K562 (cell line): ENCODE results near the gene COQ7. TPM values are rescaled to one million over a fixed set of nuclear protein-coding genes. Genes with fewer than 3 reads are reported as not detected.

Experiments
- DPF2 ChIP-seq: fragments of 450-650 bp; IDR thresholded peaks from 2 replicates; pipeline ENCODE4 v1.6.1; 2016
- HOMEZ ChIP-seq: fragments of 250-450 bp; sonication (Bioruptor Pico); IDR thresholded peaks from 2 replicates; pipeline ENCODE4 v1.4.0; 2020; ENCODE audit warnings: mild to moderate bottlenecking, moderate library complexity
- NCOA2 ChIP-seq, 2 experiments: fragments of 450-650 bp; IDR thresholded peaks; 2 replicates each; pipeline ENCODE4 v1.6.1; 2018; ENCODE audit warnings: mild to moderate bottlenecking in 2 of 2, moderate library complexity in 1 of 2; ENCODE audit not compliant: partially characterized antibody in 2 of 2
- PHF20 ChIP-seq: fragments of 450-650 bp; IDR thresholded peaks from 2 replicates; pipeline ENCODE4 v1.6.1; 2018; ENCODE audit not compliant: partially characterized antibody
- PHF8 ChIP-seq: fragments of 200-600 bp; sonication (generic); IDR thresholded peaks from 2 replicates; pipeline ENCODE4 v1.6.1; 2012; ENCODE audit warnings: mixed run types, mild to moderate bottlenecking, inconsistent platforms, low read length, moderate library complexity, borderline replicate concordance
- SMARCB1 ChIP-seq: IDR thresholded peaks from 2 replicates; pipeline ENCODE4 v1.6.1; 2011; ENCODE audit warnings: improper control_type of control experiment, low read depth; ENCODE audit not compliant: insufficient read length
- TAL1 ChIP-seq: fragments of 450-650 bp; IDR thresholded peaks from 2 replicates; pipeline ENCODE4 v1.6.1; 2016; ENCODE audit warnings: mild to moderate bottlenecking
- ZNF197 ChIP-seq: fragments of 200-800 bp; sonication (Bioruptor generic); IDR thresholded peaks from 2 replicates; pipeline ENCODE4 v1.6.1; 2016; ENCODE audit warnings: low read depth, missing genetic modification characterization, missing compliant biosample characterization
- polyA plus RNA-seq, 8 experiments: library from polyadenylated mRNA; depleted of rRNA in 4 of 8; stranded (reverse) in 5 of 8; unstranded in 3 of 8; fragments of >200 nt; fragmentation: Nextera tagmentation in 2 of 8; fragmentation: Illumina TruSeq in 1 of 8; extraction: Ambion mirVana in 2 of 8; extraction: Trizol in 1 of 8; gene quantifications; 2 replicates each; pipeline versions ENCODE4 v1.2.1 to v1.2.3, GENCODE V29; 2011 to 2014; ENCODE audit warnings: inconsistent platforms in 1 of 8, missing spikeins in 1 of 8
- total RNA-seq, 7 experiments: library from RNA; depleted of rRNA in 6 of 7; stranded (reverse); fragments of >200 nt in 6 of 7; fragmentation: Illumina TruSeq in 2 of 7; extraction: Trizol in 2 of 7; gene quantifications; 2 replicates each; pipeline versions ENCODE4 v1.2.1 to v1.2.3, GENCODE V29; 2011 to 2021; ENCODE audit warnings: low replicate concordance in 1 of 7
- TF ChIP-seq, protein P1 (sequence below): fragments of 450-650 bp; IDR thresholded peaks from 2 replicates; pipeline ENCODE4 v1.6.1; 2016; ENCODE audit warnings: mild to moderate bottlenecking, moderate library complexity

Gene COQ7
- total and polyA plus RNA-seq, 9 of the 15 experiments (the other 6 are each of a cell fraction or from before 2014, with no cell fraction given): 2.3 to 26.1 (median 15.2) TPM

DNA sequence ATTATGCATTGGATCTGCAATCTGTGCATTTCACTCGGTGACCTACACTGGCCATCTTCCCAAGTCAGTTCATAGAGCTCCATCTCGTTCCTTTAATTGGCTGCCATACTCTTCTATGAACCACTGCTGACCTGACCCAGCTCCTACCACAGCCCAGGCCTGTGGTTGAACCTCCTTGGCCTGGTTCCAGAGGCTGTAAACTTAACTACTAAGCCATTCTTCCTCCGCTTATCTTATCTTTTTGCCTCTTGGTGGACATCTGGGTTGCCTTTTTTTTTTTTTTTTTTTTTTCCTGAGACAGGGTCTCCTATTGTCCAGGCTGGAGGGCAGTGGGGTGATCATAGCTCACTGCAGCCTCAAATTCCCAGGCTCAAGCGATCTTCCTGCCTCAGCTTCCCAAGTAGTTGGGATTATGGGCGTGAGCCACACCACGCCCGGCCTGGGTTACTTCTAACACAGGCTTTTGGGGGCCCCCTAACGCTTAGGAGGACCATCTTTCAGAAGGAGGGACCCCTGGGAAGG, 18.3 kb downstream of the COQ7 start (continued):
- TF ChIP-seq, protein P1, sequence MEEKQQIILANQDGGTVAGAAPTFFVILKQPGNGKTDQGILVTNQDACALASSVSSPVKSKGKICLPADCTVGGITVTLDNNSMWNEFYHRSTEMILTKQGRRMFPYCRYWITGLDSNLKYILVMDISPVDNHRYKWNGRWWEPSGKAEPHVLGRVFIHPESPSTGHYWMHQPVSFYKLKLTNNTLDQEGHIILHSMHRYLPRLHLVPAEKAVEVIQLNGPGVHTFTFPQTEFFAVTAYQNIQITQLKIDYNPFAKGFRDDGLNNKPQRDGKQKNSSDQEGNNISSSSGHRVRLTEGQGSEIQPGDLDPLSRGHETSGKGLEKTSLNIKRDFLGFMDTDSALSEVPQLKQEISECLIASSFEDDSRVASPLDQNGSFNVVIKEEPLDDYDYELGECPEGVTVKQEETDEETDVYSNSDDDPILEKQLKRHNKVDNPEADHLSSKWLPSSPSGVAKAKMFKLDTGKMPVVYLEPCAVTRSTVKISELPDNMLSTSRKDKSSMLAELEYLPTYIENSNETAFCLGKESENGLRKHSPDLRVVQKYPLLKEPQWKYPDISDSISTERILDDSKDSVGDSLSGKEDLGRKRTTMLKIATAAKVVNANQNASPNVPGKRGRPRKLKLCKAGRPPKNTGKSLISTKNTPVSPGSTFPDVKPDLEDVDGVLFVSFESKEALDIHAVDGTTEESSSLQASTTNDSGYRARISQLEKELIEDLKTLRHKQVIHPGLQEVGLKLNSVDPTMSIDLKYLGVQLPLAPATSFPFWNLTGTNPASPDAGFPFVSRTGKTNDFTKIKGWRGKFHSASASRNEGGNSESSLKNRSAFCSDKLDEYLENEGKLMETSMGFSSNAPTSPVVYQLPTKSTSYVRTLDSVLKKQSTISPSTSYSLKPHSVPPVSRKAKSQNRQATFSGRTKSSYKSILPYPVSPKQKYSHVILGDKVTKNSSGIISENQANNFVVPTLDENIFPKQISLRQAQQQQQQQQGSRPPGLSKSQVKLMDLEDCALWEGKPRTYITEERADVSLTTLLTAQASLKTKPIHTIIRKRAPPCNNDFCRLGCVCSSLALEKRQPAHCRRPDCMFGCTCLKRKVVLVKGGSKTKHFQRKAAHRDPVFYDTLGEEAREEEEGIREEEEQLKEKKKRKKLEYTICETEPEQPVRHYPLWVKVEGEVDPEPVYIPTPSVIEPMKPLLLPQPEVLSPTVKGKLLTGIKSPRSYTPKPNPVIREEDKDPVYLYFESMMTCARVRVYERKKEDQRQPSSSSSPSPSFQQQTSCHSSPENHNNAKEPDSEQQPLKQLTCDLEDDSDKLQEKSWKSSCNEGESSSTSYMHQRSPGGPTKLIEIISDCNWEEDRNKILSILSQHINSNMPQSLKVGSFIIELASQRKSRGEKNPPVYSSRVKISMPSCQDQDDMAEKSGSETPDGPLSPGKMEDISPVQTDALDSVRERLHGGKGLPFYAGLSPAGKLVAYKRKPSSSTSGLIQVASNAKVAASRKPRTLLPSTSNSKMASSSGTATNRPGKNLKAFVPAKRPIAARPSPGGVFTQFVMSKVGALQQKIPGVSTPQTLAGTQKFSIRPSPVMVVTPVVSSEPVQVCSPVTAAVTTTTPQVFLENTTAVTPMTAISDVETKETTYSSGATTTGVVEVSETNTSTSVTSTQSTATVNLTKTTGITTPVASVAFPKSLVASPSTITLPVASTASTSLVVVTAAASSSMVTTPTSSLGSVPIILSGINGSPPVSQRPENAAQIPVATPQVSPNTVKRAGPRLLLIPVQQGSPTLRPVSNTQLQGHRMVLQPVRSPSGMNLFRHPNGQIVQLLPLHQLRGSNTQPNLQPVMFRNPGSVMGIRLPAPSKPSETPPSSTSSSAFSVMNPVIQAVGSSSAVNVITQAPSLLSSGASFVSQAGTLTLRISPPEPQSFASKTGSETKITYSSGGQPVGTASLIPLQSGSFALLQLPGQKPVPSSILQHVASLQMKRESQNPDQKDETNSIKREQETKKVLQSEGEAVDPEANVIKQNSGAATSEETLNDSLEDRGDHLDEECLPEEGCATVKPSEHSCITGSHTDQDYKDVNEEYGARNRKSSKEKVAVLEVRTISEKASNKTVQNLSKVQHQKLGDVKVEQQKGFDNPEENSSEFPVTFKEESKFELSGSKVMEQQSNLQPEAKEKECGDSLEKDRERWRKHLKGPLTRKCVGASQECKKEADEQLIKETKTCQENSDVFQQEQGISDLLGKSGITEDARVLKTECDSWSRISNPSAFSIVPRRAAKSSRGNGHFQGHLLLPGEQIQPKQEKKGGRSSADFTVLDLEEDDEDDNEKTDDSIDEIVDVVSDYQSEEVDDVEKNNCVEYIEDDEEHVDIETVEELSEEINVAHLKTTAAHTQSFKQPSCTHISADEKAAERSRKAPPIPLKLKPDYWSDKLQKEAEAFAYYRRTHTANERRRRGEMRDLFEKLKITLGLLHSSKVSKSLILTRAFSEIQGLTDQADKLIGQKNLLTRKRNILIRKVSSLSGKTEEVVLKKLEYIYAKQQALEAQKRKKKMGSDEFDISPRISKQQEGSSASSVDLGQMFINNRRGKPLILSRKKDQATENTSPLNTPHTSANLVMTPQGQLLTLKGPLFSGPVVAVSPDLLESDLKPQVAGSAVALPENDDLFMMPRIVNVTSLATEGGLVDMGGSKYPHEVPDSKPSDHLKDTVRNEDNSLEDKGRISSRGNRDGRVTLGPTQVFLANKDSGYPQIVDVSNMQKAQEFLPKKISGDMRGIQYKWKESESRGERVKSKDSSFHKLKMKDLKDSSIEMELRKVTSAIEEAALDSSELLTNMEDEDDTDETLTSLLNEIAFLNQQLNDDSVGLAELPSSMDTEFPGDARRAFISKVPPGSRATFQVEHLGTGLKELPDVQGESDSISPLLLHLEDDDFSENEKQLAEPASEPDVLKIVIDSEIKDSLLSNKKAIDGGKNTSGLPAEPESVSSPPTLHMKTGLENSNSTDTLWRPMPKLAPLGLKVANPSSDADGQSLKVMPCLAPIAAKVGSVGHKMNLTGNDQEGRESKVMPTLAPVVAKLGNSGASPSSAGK: no peak
- TF ChIP-seq TAL1: peak; percentile 75
- TF ChIP-seq ZNF197: 0 out of 2 replicates have a peak, but pooled peaks have one; percentile 58
- no peak for TF ChIP-seq PHF20
- TF ChIP-seq DPF2: peak; percentile 84
- TF ChIP-seq NCOA2 (IDR thresholded peaks at IDR 0.05; ENCODE audit: partially characterized antibody in 2 of 2): no peak
- TF ChIP-seq HOMEZ (CRISPR knock-in tag): no peak
- no peak for TF ChIP-seq SMARCB1
- TF ChIP-seq PHF8: no peak
